ENCODE data around the gene ABHD5.

Gene ABHD5

GRCh38 chr3:43759297-43759782 lies 68.6 kb downstream of the ABHD5 start:
- peak; percentile 33 for DNase-seq

- no peak for DNase-seq
Measured at GRCh38 chr3:43759938-43760337, 69.2 kb downstream of the ABHD5 start.

- no peak for DNase-seq
Measured at GRCh38 chr3:43760938-43761337, 70.2 kb downstream of the ABHD5 start.

GRCh38 chr3:43762451-43762850 lies 71.7 kb downstream of the ABHD5 start:
- no peak for DNase-seq

- DNase-seq: no peak
Measured at GRCh38 chr3:43764056-43764455, 73.3 kb downstream of the ABHD5 start.

- DNase-seq: no peak
Measured at GRCh38 chr3:43764471-43764870, 73.7 kb downstream of the ABHD5 start.

- DNase-seq: no peak
Measured at GRCh38 chr3:43765521-43765971, 74.8 kb downstream of the ABHD5 start.

- no peak for DNase-seq
Measured at GRCh38 chr3:43766672-43767465, 76.1 kb downstream of the ABHD5 start.

- no peak for DNase-seq
Measured at GRCh38 chr3:43768381-43768973, 77.7 kb downstream of the ABHD5 start.

- peak; percentile 78 for DNase-seq
Measured at GRCh38 chr3:43769097-43769884, 78.6 kb downstream of the ABHD5 start.

GRCh38 chr3:43769885-43770425 lies 79.2 kb downstream of the ABHD5 start:
- DNase-seq: peak; percentile 10

GRCh38 chr3:43770426-43771103 lies 79.8 kb downstream of the ABHD5 start:
- peak; percentile 34 for DNase-seq

GRCh38 chr3:43771610-43772009 lies 80.9 kb downstream of the ABHD5 start:
- no peak for DNase-seq

- no peak for DNase-seq
Measured at GRCh38 chr3:43773273-43774094, 82.7 kb downstream of the ABHD5 start.

- DNase-seq: no peak
Measured at GRCh38 chr3:43774799-43775198, 84.1 kb downstream of the ABHD5 start.

- no peak for DNase-seq
Measured at GRCh38 chr3:43776101-43776500, 85.4 kb downstream of the ABHD5 start.

- no peak for DNase-seq
Measured at GRCh38 chr3:43779850-43780249, 89.1 kb downstream of the ABHD5 start.

- DNase-seq: no peak
Measured at GRCh38 chr3:43782541-43782940, 91.8 kb downstream of the ABHD5 start.

Measured in activated CD4-positive, alpha-beta T cell treated with anti-CD3 and anti-CD28 coated beads, Interleukin-10, Interleukin-2, amounts not matched to agents 100 ng/mL and 50 ng/mL, durations not matched to agents 16 hours and 8 hours (primary cell).